Progenitor cell of endocrine pancreas (in vitro differentiated cells): ENCODE results near the gene TPSD1. TPM values are rescaled to one million over a fixed set of nuclear protein-coding genes. Genes with fewer than 3 reads are reported as not detected.
"Not testable (repeated sequence)": the region's sequence is repeated elsewhere in the genome, so short reads cannot be mapped to it uniquely, and the experiment has no call there.

ENCODE experiments used
- DNase-seq: peaks from one replicate; pipeline ENCODE4 v3.0.0; 2021; ENCODE audit warnings: low spot score; ENCODE audit not compliant: unreplicated experiment
- H3K27ac Mint-ChIP-seq: 2 replicates; pipeline ENCODE4 v1.8.0; 2021; ENCODE audit warnings: mild to moderate bottlenecking, moderate library complexity, mixed read lengths
- H3K27me3 Mint-ChIP-seq: 2 replicates; pipeline ENCODE4 v1.8.0; 2021; ENCODE audit warnings: mixed read lengths
- H3K36me3 Mint-ChIP-seq: 2 replicates; pipeline ENCODE4 v1.8.0; 2022; ENCODE audit warnings: mixed read lengths; ENCODE audit not compliant: insufficient read depth
- H3K4me1 Mint-ChIP-seq: 2 replicates; pipeline ENCODE4 v1.8.0; 2021; ENCODE audit warnings: low read depth, mixed read lengths
- H3K4me3 Mint-ChIP-seq: 2 replicates; pipeline ENCODE4 v1.8.0; 2021; ENCODE audit warnings: low read depth, mild to moderate bottlenecking, moderate library complexity, mixed read lengths
- H3K9me3 Mint-ChIP-seq: 2 replicates; pipeline ENCODE4 v1.8.0; 2021; ENCODE audit warnings: low read depth, mixed read lengths
- total RNA-seq: library from RNA; stranded (reverse); gene quantifications from 2 replicates; pipeline ENCODE4 v1.2.1, GENCODE V29; 2021
- TF ChIP-seq, protein P1 (sequence below): fragments of 200-600 bp; sonication (generic); IDR thresholded peaks from one replicate; pipeline ENCODE4 v1.5.0; 2021; ENCODE audit warnings: antibody characterized with exemption, mild to moderate bottlenecking; ENCODE audit not compliant: unreplicated experiment

TPSD1 gene
- total RNA-seq, 1 donor from 2014 or later: not detected

DNA sequence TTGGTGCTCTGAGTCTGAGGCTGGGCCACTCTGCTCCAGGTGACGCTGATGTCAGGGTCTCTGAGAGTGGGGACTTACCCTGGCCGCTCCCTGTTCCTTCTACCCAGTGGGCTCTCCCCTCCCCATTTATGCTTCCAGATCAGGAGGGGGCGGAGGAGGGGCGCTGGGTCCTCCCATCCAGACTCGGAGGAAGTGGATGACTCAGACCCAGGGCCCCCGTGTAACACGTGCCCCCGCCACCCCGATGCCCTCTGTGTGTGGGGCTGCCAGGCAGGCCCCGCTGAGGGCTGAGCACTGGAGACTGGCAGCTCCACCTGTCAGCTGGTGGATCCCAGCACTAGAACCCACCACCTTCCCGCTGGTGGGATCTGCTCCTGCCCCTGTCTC, 25.8 kb upstream of the TPSD1 start, which contains the start of gene TPSB2:
TPSB2 (minus strand) TSS at position 101 of the 387 bp plus-strand sequence. CDS start 233 bp downstream, outside the sequence.
- not testable (repeated sequence) for H3K9me3 Mint-ChIP-seq, H3K27ac Mint-ChIP-seq, H3K36me3 Mint-ChIP-seq, H3K4me1 Mint-ChIP-seq, H3K4me3 Mint-ChIP-seq, DNase-seq, H3K27me3 Mint-ChIP-seq

GRCh38 chr16:1230471-1231212, 25.2 kb upstream of the TPSD1 start:
- not testable (repeated sequence) for H3K27ac Mint-ChIP-seq, H3K36me3 Mint-ChIP-seq, H3K4me3 Mint-ChIP-seq, H3K27me3 Mint-ChIP-seq, DNase-seq, H3K4me1 Mint-ChIP-seq, H3K9me3 Mint-ChIP-seq

- DNase-seq, H3K4me3 Mint-ChIP-seq, H3K27me3 Mint-ChIP-seq, H3K36me3 Mint-ChIP-seq, H3K9me3 Mint-ChIP-seq, H3K27ac Mint-ChIP-seq, H3K4me1 Mint-ChIP-seq: not testable (repeated sequence)
Measured at GRCh38 chr16:1231301-1231700, 24.6 kb upstream of the TPSD1 start.

DNA sequence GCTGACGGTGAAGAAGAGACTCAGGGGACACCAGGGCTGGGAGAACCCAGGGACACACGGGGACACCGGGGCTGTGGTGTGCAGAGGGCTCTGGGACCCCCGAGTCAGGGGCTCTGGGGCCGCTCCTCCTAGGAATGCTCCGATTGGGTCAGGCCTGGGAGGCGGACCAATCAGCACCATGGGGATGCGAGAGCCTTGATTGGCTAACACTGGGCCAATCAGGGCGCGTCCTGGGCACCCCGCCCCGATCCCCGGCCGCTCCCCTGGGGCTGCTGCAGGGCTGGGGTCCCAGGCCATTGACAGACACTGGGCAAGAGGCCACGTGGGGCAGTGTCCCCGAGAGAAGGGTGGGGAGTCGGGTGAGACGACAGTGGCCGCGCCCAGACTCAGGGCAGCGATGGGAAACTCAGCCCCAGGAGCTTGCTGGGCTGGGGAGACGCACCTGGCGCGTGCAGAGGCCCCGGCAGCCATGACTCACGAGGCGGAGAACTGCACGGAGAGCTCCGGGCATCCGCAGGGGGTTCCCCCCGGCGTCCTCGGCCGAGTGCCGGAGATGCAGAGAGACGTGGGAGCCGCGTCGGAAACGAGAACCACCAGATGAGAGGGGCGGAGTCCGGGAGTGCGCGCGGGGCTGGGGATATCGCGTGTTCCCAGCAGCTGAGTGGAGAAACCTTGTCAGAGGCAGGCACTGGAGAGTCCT, 23.7 kb upstream of the TPSD1 start:
- H3K36me3 Mint-ChIP-seq, H3K4me3 Mint-ChIP-seq, H3K27me3 Mint-ChIP-seq, DNase-seq, H3K27ac Mint-ChIP-seq, H3K9me3 Mint-ChIP-seq, H3K4me1 Mint-ChIP-seq: not testable (repeated sequence)

GRCh38 chr16:1236659-1237058, 19.2 kb upstream of the TPSD1 start:
- H3K27ac Mint-ChIP-seq, H3K36me3 Mint-ChIP-seq, DNase-seq, H3K9me3 Mint-ChIP-seq, H3K4me3 Mint-ChIP-seq, H3K4me1 Mint-ChIP-seq: not testable (repeated sequence)
- peaks cover 11% of the 10 kb centered on the region for H3K27me3 Mint-ChIP-seq

GRCh38 chr16:1237990-1238389, 17.9 kb upstream of the TPSD1 start:
- no peaks in the 10 kb centered on the region for H3K9me3 Mint-ChIP-seq
- H3K27ac Mint-ChIP-seq: no peak overlapping the region
- H3K4me3 Mint-ChIP-seq: no peak overlapping the region
- H3K36me3 Mint-ChIP-seq: no peaks in the 10 kb centered on the region
- H3K4me1 Mint-ChIP-seq: no peaks in the 10 kb centered on the region
- peaks cover 11% of the 10 kb centered on the region for H3K27me3 Mint-ChIP-seq
- DNase-seq: no peak
- TF ChIP-seq, protein P1, sequence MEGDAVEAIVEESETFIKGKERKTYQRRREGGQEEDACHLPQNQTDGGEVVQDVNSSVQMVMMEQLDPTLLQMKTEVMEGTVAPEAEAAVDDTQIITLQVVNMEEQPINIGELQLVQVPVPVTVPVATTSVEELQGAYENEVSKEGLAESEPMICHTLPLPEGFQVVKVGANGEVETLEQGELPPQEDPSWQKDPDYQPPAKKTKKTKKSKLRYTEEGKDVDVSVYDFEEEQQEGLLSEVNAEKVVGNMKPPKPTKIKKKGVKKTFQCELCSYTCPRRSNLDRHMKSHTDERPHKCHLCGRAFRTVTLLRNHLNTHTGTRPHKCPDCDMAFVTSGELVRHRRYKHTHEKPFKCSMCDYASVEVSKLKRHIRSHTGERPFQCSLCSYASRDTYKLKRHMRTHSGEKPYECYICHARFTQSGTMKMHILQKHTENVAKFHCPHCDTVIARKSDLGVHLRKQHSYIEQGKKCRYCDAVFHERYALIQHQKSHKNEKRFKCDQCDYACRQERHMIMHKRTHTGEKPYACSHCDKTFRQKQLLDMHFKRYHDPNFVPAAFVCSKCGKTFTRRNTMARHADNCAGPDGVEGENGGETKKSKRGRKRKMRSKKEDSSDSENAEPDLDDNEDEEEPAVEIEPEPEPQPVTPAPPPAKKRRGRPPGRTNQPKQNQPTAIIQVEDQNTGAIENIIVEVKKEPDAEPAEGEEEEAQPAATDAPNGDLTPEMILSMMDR: no peak

GRCh38 chr16:1238909-1239308, 17.0 kb upstream of the TPSD1 start:
- not testable (repeated sequence) for H3K27ac Mint-ChIP-seq, H3K4me1 Mint-ChIP-seq, H3K36me3 Mint-ChIP-seq, DNase-seq, H3K9me3 Mint-ChIP-seq, H3K4me3 Mint-ChIP-seq
- peaks cover 11% of the 10 kb centered on the region for H3K27me3 Mint-ChIP-seq

DNA sequence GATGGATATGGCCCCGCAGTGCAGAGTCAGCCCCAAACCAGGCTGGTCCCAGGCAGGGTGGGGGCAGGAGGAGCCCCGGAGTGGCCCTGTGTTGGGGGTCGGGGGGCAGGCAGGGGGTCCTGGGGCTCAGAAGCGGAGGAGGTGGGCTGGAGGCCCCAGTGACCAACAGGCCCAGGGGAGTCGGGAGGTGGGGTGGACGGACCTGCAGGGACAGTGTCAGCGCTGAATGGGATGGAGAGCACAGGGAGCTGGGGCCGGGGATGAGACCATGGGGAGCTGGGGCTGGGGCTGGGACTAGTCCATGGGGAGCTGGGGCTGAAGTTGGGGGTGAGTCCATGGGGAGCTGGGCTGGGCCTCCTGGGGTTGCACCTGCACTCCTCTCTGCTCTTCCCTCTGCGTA, 16.3 kb upstream of the TPSD1 start:
- not testable (repeated sequence) for H3K9me3 Mint-ChIP-seq, H3K36me3 Mint-ChIP-seq, H3K4me1 Mint-ChIP-seq, H3K4me3 Mint-ChIP-seq, DNase-seq, H3K27ac Mint-ChIP-seq
- peaks cover 11% of the 10 kb centered on the region for H3K27me3 Mint-ChIP-seq

DNA sequence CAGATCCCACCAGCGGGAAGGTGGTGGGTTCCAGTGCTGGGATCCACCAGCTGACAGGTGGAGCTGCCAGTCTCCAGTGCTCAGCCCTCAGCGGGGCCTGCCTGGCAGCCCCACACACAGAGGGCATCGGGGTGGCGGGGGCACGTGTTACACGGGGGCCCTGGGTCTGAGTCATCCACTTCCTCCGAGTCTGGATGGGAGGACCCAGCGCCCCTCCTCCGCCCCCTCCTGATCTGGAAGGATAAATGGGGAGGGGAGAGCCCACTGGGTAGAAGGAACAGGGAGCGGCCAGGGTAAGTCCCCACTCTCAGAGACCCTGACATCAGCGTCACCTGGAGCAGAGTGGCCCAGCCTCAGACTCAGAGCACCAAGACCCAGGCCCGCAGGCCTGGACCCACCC, 15.4 kb upstream of the TPSD1 start, which contains the start of gene TPSAB1:
TPSAB1 (plus strand) TSS at position 270 of the 400 bp plus-strand sequence. CDS start 234 bp downstream, outside the sequence.
- H3K4me1 Mint-ChIP-seq, H3K36me3 Mint-ChIP-seq, DNase-seq: not testable (repeated sequence)

GRCh38 chr16:1241081-1241480, 14.8 kb upstream of the TPSD1 start:
- peaks cover 14% of the 10 kb centered on the region for H3K27me3 Mint-ChIP-seq
- H3K4me1 Mint-ChIP-seq, H3K27ac Mint-ChIP-seq, H3K36me3 Mint-ChIP-seq, H3K4me3 Mint-ChIP-seq, DNase-seq, H3K9me3 Mint-ChIP-seq: not testable (repeated sequence)

More for the DNA sequence above, 15.4 kb upstream of the TPSD1 start, which contains the start of gene TPSAB1:
- not testable (repeated sequence) for H3K4me3 Mint-ChIP-seq, H3K9me3 Mint-ChIP-seq, H3K27ac Mint-ChIP-seq
- H3K27me3 Mint-ChIP-seq: peaks cover 14% of the 10 kb centered on the region

GRCh38 chr16:1243363-1243762, 12.5 kb upstream of the TPSD1 start:
- not testable (repeated sequence) for DNase-seq, H3K36me3 Mint-ChIP-seq, H3K9me3 Mint-ChIP-seq, H3K27ac Mint-ChIP-seq, H3K4me1 Mint-ChIP-seq, H3K4me3 Mint-ChIP-seq
- H3K27me3 Mint-ChIP-seq: peaks cover 26% of the 10 kb centered on the region
